ENCODE measurements around the gene PPP2R1A.

DNA sequence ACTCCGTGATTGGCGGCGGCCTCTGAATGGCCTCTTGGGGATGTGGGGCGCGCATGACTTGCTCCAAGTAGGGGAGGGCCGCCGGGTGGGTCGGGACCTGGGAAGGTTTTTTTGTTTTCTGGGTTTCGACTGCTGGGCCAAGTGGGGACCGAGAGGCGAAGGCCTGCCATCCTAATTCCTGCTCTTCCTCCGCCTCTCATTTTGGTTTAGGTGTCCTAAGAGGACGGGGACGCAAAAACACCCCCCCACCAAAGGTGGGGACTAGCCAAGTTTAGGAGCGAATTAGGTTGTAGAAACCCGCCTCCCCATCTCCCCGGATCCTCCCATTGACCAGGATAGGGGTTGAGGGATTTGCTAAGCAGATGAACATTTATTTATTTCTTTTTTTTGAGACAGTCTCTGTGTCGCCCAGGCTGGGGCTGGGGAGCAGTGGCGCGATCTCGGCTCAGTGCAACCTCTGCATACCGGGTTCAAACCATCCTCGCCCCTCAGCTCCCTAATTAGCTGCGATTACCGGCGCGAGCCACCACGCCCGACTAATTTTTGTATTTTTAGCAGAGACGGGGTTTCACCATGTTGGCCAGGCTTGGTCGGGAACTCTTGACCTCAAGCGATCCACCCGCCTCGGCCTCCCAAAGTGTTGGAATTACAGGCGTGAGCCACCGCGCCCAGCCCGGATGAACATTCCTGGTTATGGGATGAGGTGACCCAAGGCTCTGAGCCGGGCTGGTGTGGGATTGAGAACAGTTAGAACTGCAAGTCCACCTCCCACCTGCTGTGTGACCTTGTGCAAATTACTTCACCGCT is 838 bp downstream of the PPP2R1A start:
- TF ChIP-seq, protein P1, sequence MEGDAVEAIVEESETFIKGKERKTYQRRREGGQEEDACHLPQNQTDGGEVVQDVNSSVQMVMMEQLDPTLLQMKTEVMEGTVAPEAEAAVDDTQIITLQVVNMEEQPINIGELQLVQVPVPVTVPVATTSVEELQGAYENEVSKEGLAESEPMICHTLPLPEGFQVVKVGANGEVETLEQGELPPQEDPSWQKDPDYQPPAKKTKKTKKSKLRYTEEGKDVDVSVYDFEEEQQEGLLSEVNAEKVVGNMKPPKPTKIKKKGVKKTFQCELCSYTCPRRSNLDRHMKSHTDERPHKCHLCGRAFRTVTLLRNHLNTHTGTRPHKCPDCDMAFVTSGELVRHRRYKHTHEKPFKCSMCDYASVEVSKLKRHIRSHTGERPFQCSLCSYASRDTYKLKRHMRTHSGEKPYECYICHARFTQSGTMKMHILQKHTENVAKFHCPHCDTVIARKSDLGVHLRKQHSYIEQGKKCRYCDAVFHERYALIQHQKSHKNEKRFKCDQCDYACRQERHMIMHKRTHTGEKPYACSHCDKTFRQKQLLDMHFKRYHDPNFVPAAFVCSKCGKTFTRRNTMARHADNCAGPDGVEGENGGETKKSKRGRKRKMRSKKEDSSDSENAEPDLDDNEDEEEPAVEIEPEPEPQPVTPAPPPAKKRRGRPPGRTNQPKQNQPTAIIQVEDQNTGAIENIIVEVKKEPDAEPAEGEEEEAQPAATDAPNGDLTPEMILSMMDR (IDR thresholded peaks at IDR 0.05 in 2 of 3, conservative IDR thresholded peaks at IDR 0.05 in 1 of 3; ENCODE audit: borderline replicate concordance in 1 of 3, insufficient read depth in 1 of 3, low read depth in 2 of 3, low read length in 2 of 3): no peak
- TF ChIP-seq JUND (IDR thresholded peaks at IDR 0.05): no peak
- TF ChIP-seq YY1 (IDR thresholded peaks at IDR 0.05; ENCODE audit: extremely low read depth, insufficient replicate concordance, low read depth, low read length): no peak
- no peak for TF ChIP-seq SIN3A (IDR thresholded peaks at IDR 0.05; ENCODE audit: low read depth)
- TF ChIP-seq POLR2AphosphoS5 (IDR thresholded peaks at IDR 0.05; ENCODE audit: low read depth, low read length): no peak
- TF ChIP-seq POLR2A (IDR thresholded peaks at IDR 0.05; ENCODE audit: borderline replicate concordance, extremely low read depth, insufficient read depth, insufficient read length): no peak
- TF ChIP-seq, protein P2, sequence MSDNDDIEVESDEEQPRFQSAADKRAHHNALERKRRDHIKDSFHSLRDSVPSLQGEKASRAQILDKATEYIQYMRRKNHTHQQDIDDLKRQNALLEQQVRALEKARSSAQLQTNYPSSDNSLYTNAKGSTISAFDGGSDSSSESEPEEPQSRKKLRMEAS (IDR thresholded peaks at IDR 0.05): no peak
- no peak for TF ChIP-seq EZH2 (IDR thresholded peaks at IDR 0.05)
- TF ChIP-seq, protein P3, sequence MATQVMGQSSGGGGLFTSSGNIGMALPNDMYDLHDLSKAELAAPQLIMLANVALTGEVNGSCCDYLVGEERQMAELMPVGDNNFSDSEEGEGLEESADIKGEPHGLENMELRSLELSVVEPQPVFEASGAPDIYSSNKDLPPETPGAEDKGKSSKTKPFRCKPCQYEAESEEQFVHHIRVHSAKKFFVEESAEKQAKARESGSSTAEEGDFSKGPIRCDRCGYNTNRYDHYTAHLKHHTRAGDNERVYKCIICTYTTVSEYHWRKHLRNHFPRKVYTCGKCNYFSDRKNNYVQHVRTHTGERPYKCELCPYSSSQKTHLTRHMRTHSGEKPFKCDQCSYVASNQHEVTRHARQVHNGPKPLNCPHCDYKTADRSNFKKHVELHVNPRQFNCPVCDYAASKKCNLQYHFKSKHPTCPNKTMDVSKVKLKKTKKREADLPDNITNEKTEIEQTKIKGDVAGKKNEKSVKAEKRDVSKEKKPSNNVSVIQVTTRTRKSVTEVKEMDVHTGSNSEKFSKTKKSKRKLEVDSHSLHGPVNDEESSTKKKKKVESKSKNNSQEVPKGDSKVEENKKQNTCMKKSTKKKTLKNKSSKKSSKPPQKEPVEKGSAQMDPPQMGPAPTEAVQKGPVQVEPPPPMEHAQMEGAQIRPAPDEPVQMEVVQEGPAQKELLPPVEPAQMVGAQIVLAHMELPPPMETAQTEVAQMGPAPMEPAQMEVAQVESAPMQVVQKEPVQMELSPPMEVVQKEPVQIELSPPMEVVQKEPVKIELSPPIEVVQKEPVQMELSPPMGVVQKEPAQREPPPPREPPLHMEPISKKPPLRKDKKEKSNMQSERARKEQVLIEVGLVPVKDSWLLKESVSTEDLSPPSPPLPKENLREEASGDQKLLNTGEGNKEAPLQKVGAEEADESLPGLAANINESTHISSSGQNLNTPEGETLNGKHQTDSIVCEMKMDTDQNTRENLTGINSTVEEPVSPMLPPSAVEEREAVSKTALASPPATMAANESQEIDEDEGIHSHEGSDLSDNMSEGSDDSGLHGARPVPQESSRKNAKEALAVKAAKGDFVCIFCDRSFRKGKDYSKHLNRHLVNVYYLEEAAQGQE (IDR thresholded peaks at IDR 0.05; ENCODE audit: low read depth): no peak
- TF ChIP-seq, protein P4, sequence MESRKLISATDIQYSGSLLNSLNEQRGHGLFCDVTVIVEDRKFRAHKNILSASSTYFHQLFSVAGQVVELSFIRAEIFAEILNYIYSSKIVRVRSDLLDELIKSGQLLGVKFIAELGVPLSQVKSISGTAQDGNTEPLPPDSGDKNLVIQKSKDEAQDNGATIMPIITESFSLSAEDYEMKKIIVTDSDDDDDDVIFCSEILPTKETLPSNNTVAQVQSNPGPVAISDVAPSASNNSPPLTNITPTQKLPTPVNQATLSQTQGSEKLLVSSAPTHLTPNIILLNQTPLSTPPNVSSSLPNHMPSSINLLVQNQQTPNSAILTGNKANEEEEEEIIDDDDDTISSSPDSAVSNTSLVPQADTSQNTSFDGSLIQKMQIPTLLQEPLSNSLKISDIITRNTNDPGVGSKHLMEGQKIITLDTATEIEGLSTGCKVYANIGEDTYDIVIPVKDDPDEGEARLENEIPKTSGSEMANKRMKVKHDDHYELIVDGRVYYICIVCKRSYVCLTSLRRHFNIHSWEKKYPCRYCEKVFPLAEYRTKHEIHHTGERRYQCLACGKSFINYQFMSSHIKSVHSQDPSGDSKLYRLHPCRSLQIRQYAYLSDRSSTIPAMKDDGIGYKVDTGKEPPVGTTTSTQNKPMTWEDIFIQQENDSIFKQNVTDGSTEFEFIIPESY (IDR thresholded peaks at IDR 0.05; ENCODE audit: extremely low read depth, insufficient replicate concordance, low read length): no peak
- no peak for TF ChIP-seq RAD21 (IDR thresholded peaks at IDR 0.05; ENCODE audit: low read depth)
- TF ChIP-seq ZFX (IDR thresholded peaks at IDR 0.05): peak; percentile 53
- TF ChIP-seq, protein P5, sequence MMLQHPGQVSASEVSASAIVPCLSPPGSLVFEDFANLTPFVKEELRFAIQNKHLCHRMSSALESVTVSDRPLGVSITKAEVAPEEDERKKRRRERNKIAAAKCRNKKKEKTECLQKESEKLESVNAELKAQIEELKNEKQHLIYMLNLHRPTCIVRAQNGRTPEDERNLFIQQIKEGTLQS (IDR thresholded peaks at IDR 0.05): no peak
